Sigmoid colon (tissue), 7 donors: ENCODE results near the gene C14orf132. TPM values are rescaled to one million over a fixed set of nuclear protein-coding genes. Genes with fewer than 3 reads are reported as not detected.
"Not testable (repeated sequence)": the region's sequence is repeated elsewhere in the genome, so short reads cannot be mapped to it uniquely, and the experiment has no call there.

Experiments
- DNase-seq: peaks from one replicate; pipeline ENCODE4 v3.0.0-alpha.2; 2019
- H3K27ac ChIP-seq, 4 donors: fragments of 200-600 bp; sonication (generic); one replicate each; pipeline ENCODE4 v1.5.1; 2016 to 2019; ENCODE audit warnings: mild to moderate bottlenecking in 1 of 4
- H3K27me3 ChIP-seq, 3 donors: fragments of 200-600 bp; sonication (generic); one replicate each; pipeline ENCODE4 v1.5.1; 2019; ENCODE audit warnings: mild to moderate bottlenecking in 1 of 3
- H3K36me3 ChIP-seq, 4 donors: fragments of 200-600 bp; sonication (generic); one replicate each; pipeline ENCODE4 v1.5.1; 2016 to 2019
- H3K4me1 ChIP-seq, 4 donors: fragments of 200-600 bp; sonication (generic); one replicate each; pipeline ENCODE4 v1.5.1; 2017 to 2019
- H3K4me3 ChIP-seq, 4 donors: fragments of 200-600 bp; sonication (generic); one replicate each; pipeline ENCODE4 v1.5.1; 2017 to 2019; ENCODE audit warnings: mild to moderate bottlenecking in 2 of 4, moderate library complexity in 1 of 4
- H3K9me3 ChIP-seq, 4 donors: fragments of 200-600 bp in 3 of 4; sonication (generic) in 3 of 4; one replicate each; pipeline versions ENCODE4 v1.5.1 to v1.6.1; 2013 to 2019
- CTCF ChIP-seq, 4 experiments: fragments of 450-650 bp in 3 of 4; fragments of 200-600 bp in 1 of 4; IDR thresholded peaks; one replicate each; pipeline ENCODE4 v1.5.1; 2016 to 2019; ENCODE audit warnings: antibody characterized with exemption in 4 of 4, mild to moderate bottlenecking in 3 of 4, moderate library complexity in 2 of 4
- EP300 ChIP-seq, 4 donors: sonication (generic); formaldehyde crosslinking; IDR thresholded peaks; one replicate each; pipeline ENCODE4 v1.6.1; 2017; ENCODE audit warnings: antibody characterized with exemption in 4 of 4
- POLR2A ChIP-seq, 2 donors: fragments of 450-650 bp; IDR thresholded peaks; one replicate each; pipeline ENCODE4 v1.6.1; 2016; ENCODE audit warnings: antibody characterized with exemption in 2 of 2, mild to moderate bottlenecking in 2 of 2, moderate library complexity in 2 of 2
- POLR2AphosphoS5 ChIP-seq, 4 donors: sonication (generic); formaldehyde crosslinking; IDR thresholded peaks; one replicate each; pipeline ENCODE4 v1.6.1; 2017; ENCODE audit warnings: antibody characterized with exemption in 4 of 4
- WGBS, 2 donors: extraction: QIAGEN DNeasy Blood & Tissue Kit; methylation state at CpG; one replicate each; pipeline ENCODE4 v1.1.7; 2013; 5-methylcytosine and 5-hydroxymethylcytosine counted together
- intact Hi-C: fragments of 100-400 bp; cut with DNase I; formaldehyde crosslinking; loops from one replicate; pipeline ENCODE4 v1.15.1; 2023
- polyA plus RNA-seq, 3 donors: library from polyadenylated mRNA; stranded (reverse); fragments of 200-250 nt; gene quantifications; one replicate each; pipeline ENCODE4 v1.2.3, GENCODE V29; 2013
- total RNA-seq, 4 donors: library from RNA; depleted of rRNA; stranded (reverse); fragments of >200 nt; gene quantifications; one replicate each; pipeline ENCODE4 v1.1.0, GENCODE V29; 2016
- donor health status: healthy with polysubstance abuse.
- donor health status: Bipolar disorder and iron deficiency.
- donor health status: healthy.

C14orf132 gene
- total and polyA plus RNA-seq, 7 donors, result 2.4 to 30.4 (median 10.4) TPM

- 73% methylated on average over 5 of the region's 5 CpGs for WGBS, 2 donors
- no peaks in the 10 kb centered on the region for H3K4me1 ChIP-seq
- H3K27me3 ChIP-seq, result peaks cover 0 to 11% (median 9%) of the 10 kb centered on the region in 3 donors
- no peak for TF ChIP-seq EP300 (IDR thresholded peaks at IDR 0.05)
- TF ChIP-seq POLR2A (IDR thresholded peaks at IDR 0.05), result no peak
- TF ChIP-seq POLR2AphosphoS5 (IDR thresholded peaks at IDR 0.05), result no peak
- no peak for TF ChIP-seq CTCF (IDR thresholded peaks at IDR 0.05)
- DNase-seq, result no peak
- H3K4me3 ChIP-seq, result no peak overlapping the region
- H3K27ac ChIP-seq, result no peak overlapping the region
- no peaks in the 10 kb centered on the region for H3K9me3 ChIP-seq
- intact Hi-C loops, result no loop called here
- no peaks in the 10 kb centered on the region for H3K36me3 ChIP-seq
Observed at GRCh38 chr14:96001866-96002497, 37.2 kb upstream of the C14orf132 start.

GRCh38 chr14:96002498-96002884 is 36.7 kb upstream of the C14orf132 start:
- intact Hi-C loops, result no loop called here
- Histone ChIP-seq H3K27ac (no peak overlapping the region), H3K9me3 (no peaks in the 10 kb centered on the region), H3K27me3 (peaks cover 0 to 10% (median 9%) of the 10 kb centered on the region in 3 donors), H3K36me3 (no peaks in the 10 kb centered on the region), H3K4me3 (no peak overlapping the region), H3K4me1 (no peaks in the 10 kb centered on the region)
- no peak for TF ChIP-seq CTCF (IDR thresholded peaks at IDR 0.05)
- TF ChIP-seq POLR2A (IDR thresholded peaks at IDR 0.05), result no peak
- TF ChIP-seq POLR2AphosphoS5 (IDR thresholded peaks at IDR 0.05), result no peak
- TF ChIP-seq EP300 (IDR thresholded peaks at IDR 0.05), result no peak
- WGBS, 2 donors, result 53 to 66% methylated on average over 2 of the region's 2 CpGs
- no peak for DNase-seq

- TF ChIP-seq POLR2AphosphoS5 (IDR thresholded peaks at IDR 0.05), result no peak
- TF ChIP-seq CTCF (IDR thresholded peaks at IDR 0.05), result no peak
- no peak for TF ChIP-seq EP300 (IDR thresholded peaks at IDR 0.05)
- no peak for TF ChIP-seq POLR2A (IDR thresholded peaks at IDR 0.05)
- peaks cover 0 to 3% (median 0%) of the 10 kb centered on the region in 4 donors for H3K4me1 ChIP-seq
- no peak overlapping the region for H3K4me3 ChIP-seq
- no peaks in the 10 kb centered on the region for H3K36me3 ChIP-seq
- no peak for DNase-seq
- H3K27ac ChIP-seq, result no peak overlapping the region
- WGBS, 2 donors, result 19 to 49% methylated on average over 1 of the region's 1 CpG
- H3K9me3 ChIP-seq, result peaks cover 0 to 10% (median 9%) of the 10 kb centered on the region in 4 donors
- intact Hi-C loops, result no loop called here
- H3K27me3 ChIP-seq, result no peaks in the 10 kb centered on the region
Observed at GRCh38 chr14:96011131-96011530, 28.0 kb upstream of the C14orf132 start.

- intact Hi-C loops, result no loop called here
Observed at GRCh38 chr14:96011607-96012006, 27.6 kb upstream of the C14orf132 start.

GRCh38 chr14:96012757-96013156 is 26.4 kb upstream of the C14orf132 start:
- DNase-seq, H3K4me3 ChIP-seq, H3K27ac ChIP-seq, H3K27me3 ChIP-seq, H3K36me3 ChIP-seq, intact Hi-C loops, H3K9me3 ChIP-seq: not testable (repeated sequence)
- 82 to 89% methylated on average over 1 of the region's 1 CpG for WGBS, 2 donors
- H3K4me1 ChIP-seq, result peaks cover 0 to 14% (median 2%) of the 10 kb centered on the region in 4 donors

More at GRCh38 chr14:96011607-96012006, 27.6 kb upstream of the C14orf132 start:
- Histone ChIP-seq H3K27ac (no peak overlapping the region), H3K27me3 (no peaks in the 10 kb centered on the region), H3K9me3 (peaks cover 0 to 10% (median 9%) of the 10 kb centered on the region in 4 donors), H3K4me3 (no peak overlapping the region), H3K4me1 (peaks cover 0 to 8% (median 0%) of the 10 kb centered on the region in 4 donors), H3K36me3 (no peaks in the 10 kb centered on the region)
- DNase-seq, result no peak
- TF ChIP-seq CTCF (IDR thresholded peaks at IDR 0.05) (no peak), EP300 (IDR thresholded peaks at IDR 0.05) (no peak), POLR2A (IDR thresholded peaks at IDR 0.05) (no peak), POLR2AphosphoS5 (IDR thresholded peaks at IDR 0.05) (no peak)
